Stimulated activated CD8-positive, alpha-beta memory T cell treated with anti-CD3 and anti-CD28 coated beads, Interleukin-7, amount 100 ng/mL, for 24 hours (primary cell): ENCODE results near the gene COMP.
"Not testable (repeated sequence)": the region's sequence is repeated elsewhere in the genome, so short reads cannot be mapped to it uniquely, and the experiment has no call there.

ENCODE experiments used
- DNase-seq: peaks from one replicate; pipeline ENCODE4 v3.0.0-alpha.2; 2020; ENCODE audit warnings: low read depth

Gene COMP

GRCh38 chr19:18745931-18746330, 45.2 kb downstream of the COMP start:
- DNase-seq, result no peak

DNA sequence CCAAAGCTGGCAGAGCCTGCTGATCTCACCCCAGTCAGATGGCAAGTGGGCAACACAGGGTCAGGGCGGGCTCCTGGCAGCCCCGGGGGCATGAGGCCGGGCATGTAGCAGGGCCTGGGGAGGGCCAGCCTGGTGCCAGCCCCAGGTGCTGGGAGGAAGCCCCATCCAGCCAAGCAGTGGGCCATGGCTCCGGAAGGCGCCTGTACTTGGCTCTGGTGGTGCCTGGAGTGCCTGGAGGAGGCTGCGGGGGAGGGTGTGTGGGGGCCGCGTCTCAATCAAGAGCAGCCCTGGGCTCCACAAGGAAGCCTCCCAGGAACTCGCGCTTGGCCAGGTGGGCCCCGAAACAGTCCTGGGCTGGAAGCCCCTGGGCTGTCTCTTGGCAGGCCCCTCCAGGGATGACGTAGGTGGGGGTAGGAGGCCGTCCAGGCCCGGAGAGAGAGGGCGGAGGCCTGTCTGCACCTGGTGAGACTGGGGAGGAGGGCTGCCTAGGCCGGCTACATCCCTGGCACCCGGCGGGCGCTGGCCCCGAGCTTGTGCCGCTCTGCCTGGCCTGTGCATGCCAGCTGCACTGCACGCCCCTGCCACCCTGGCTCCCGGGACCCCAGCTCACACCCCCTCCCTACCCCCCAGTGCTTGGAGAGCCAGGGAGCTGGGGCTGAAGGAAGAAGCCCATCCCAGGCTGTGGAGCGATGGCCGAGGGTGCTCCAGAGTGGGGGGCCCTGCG, 45.9 kb downstream of the COMP start:
- no peak for DNase-seq

- no peak for DNase-seq
Observed at GRCh38 chr19:18743784-18744418, 47.2 kb downstream of the COMP start.

DNA sequence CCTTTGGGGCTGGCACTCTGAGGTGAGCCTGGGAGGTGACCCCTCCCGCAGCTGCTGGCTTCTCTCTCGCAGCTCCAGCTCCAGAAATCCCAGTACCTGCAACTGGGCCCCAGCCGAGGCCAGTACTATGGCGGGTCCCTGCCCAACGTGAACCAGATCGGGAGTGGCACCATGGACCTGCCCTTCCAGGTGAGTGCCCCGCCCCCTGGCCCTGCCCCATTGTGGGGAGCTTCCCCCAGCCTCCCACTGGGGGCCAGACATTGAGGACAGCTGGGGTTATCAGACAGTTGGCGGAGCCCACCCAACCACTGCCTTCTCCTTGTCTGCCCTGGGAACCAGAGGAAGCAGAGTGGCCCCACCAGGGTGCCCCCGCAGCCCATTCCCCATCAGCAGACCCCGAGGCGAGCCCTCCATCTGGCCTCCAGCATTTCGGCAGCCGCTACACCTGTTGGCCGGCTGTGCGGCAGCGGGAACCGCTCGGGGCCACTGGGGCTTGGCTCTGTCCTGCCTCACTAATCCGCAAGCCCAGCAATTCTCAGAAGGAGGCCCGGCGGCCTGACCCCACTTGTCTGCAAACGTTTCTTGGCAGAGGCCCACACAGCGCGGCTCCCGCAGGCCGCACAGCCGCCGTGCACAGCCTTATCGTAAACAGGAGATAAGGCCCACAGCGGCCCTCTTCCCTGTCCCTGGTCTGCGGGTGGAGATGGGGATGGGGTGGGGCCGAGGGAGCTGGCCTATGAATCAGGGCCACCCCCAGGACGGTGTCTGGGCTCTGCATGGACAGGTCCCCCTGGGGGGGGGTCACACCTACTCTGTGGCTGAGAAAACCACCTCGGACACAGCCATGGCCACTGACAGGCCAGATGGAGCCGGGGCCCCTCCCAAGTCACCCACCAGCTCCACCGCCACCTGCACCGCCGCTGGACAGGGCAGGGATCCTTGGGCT, 48.0 kb downstream of the COMP start:
- DNase-seq, result no peak

DNA sequence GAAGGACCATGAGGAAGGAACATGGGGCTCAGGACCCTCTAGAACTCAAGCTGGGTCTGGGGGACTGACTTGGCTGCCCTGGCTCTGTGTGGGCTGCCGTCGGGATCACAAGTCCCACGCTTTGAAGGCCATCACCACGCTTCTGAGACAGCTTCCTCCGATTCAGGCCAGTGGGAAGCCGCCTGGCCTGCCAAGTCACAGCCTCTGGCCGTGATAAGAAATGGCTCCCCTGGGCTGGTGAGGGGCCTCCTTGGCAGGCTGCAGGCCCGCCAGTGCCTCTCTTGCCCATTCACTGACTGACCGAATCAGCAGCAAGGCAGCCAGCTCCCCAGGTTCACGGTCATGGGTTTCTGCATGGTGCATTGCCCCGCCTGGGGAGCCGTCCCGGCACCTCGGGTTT, 48.8 kb downstream of the COMP start:
- no peak for DNase-seq

DNA sequence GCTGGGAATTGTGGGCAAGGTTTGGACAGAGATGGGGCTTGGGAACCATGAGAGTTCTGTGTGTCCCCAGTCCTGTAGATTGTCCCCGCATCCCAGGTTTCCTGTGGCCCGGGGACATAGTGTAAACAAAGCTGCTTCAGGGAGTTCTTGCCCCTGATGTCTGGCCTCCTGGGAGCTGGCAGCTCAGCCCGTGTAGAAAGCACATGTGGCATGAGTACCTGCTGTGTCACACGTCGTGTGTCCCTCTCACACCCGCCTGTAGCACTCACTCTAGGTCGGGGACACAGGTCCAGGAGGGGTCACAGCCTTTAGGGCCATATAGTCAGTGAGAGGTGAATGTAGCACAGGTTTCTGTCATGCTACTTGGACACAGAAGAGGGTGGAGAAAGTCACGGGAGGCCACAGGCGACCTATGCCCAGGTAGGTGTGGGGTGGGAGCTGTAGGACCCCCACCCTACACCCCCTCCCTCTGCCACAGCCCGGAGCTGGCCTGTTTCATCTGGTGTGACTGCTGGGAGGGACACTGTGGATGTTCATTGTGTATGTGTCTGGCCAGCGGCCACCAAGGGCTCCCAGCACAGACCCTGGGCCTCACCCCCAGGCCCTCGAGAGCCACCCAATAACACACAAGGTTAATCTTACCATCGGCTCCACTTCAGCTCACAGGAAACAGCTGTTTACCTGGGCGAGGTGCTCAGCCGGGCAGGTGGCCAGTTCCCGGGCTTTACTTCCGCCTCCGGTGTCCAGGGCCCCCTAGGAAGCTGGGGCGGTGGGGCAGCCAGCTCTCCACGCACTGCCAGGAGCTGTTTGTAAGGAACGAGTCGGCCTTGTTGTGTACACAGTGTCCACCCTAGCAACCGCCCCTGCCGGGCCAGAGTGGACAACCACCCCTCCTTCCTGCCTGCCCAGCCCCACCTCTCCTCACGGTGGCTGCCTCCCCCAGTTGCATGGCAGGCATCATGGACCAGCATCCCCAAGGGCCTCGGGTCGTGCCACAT, 49.7 kb downstream of the COMP start:
- DNase-seq, result no peak

GRCh38 chr19:18738961-18739690, 52.0 kb downstream of the COMP start:
- no peak for DNase-seq

DNA sequence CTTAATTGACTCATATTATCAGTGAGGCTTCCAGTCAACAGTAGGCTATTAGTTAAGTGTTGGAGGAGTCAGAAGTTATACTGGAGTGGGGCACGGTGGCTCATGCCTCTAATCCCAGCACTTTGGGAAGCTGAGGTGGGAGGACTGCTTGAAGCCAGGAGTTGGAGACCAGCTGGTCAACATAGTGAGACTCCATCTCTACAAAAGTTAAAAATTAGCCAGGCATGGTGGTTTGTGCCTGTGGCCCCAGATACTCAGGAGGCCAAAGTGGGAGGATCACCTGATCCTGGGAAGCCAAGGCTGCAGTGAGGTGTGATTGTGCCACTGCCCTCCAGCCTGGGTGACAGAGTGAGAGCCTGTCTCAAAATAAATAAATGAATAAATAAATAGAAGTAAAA, 53.2 kb downstream of the COMP start:
- no peak for DNase-seq

DNA sequence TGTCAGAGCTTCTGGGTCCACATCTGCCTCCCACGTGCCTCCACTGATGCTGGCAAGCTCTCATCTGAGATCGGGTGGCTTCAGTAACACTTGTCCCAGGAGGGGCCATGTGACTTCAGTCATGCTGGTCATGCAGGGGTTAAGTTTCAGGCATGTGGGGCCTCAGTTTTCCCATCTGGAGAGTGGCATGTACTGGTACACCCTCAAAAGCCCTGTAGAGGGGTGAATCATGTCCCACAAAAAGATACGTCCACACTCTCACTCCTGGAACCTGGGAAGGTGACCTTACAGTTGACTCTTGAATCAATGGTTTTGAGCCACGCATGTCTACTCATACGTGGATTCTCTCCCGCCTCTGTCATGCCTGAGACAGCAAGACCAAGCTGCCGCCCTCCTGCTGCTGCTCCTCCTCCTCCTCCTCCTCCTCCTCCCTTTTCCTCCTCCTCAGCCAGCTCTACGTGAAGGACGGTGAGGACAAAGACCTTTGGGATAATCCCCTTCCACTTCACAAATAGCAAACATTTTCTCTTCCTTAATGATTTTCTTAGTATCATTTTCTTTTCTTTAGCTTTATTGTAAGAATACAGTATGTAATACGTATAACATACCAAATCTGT, 53.7 kb downstream of the COMP start:
- no peak for DNase-seq

DNA sequence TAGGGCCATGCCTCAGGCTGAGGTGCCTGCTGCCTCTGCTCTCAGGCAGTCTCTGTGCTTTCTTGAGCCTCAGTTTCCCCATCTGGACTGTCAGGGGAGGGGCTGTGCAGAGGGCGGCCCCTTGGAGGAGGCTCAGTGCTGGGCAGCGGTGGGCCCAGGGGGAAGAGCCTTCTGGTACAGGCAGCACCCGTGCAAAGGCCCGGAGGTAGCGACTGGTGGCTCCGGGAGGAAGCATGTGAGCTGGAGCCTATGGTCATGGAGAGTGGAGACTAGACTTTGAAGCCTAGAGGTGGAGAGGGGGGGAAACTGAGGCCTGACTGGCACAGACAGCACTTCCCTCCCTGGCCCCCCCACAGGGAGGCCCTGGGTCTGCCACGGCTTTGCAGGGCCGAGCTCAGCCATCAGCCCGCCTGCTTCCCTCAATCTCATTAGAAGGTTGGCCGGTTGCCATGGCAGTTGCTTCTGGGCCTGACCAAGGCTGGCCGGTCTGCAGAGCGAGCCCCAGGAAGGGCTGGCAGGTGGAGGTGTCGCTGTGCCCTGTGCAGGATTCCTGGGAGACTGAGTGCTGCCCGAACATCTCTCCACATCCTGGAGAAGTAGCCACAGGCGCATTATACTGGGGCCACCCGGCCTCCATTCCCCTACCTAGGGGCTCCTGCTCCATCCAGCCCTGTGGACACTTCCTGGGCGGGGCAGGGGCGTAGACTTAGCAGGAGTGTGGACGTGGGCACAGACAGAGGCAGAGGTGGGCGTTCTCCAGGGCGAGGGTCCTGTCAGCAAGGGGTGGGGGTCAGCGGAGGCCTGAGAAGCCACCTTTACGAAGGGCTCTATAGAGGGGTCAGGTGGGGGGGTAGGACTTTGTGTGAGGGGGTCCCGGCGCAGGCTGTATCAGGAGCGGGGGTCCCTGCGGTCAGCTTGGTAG, 54.4 kb downstream of the COMP start:
- DNase-seq, result no peak

DNA sequence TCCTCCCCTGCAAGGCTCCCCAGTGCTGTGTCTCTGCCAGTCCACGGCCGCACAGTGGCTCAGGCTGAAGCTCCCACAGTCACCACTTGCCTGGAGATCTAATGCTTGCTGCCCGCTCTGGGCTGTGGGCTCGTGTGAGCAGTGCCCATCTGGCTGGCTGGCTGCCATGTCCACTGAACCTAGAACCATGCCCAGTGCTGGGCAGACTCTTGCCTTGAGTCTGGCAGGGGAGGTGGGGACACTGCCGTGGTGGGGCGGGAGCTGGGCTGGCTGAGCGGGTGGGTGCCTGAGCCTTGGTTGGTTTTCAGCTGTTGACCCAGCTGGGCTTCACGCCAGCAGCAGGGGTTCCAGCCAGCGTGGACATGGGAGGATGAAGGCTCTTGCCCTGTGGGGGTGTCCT, 55.4 kb downstream of the COMP start:
- no peak for DNase-seq

DNA sequence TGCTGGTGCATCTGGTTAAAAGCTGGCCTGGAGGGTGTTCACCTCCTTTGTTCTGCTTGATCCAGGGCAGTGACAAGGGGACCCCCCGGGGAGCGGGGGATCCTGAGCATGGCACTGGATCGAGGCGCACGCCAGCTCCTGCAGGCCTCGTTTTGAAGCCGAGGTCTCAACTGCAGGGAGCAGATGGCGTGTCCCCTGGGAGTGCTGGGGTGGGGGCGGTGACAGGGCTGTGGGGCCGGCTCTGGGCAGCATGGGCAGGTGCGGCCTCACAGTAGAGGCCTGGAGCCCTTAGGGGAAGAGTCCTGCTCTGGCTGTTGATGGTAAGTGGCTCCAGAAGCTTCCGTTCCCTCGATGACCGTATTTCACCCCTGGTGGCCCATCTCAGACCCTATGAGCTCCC, 55.8 kb downstream of the COMP start:
- DNase-seq, result no peak

GRCh38 chr19:18733762-18734332, 57.3 kb downstream of the COMP start:
- not testable (repeated sequence) for DNase-seq

- DNase-seq, result no peak
Observed at GRCh38 chr19:18733196-18733647, 57.9 kb downstream of the COMP start.
